ACC112 (cell line): Measurements from ENCODE around the gene ITPKB.

ENCODE experiments used
- H2AFZ ChIP-seq: fragments of 200-600 bp; sonication (generic); one replicate; pipeline ENCODE4 v1.6.0; 2017; ENCODE audit warnings: antibody characterized with exemption, low read length; ENCODE audit not compliant: unreplicated experiment
- H3K27ac ChIP-seq: fragments of 200-600 bp; sonication (generic); 2 replicates; pipeline ENCODE4 v1.5.1; 2014; ENCODE audit warnings: low read depth, mild to moderate bottlenecking, antibody characterized with exemption, low read length, moderate library complexity
- H3K27me3 ChIP-seq: fragments of 200-600 bp; sonication (generic); 2 replicates; pipeline ENCODE4 v1.6.1; 2014; ENCODE audit warnings: mild to moderate bottlenecking, antibody characterized with exemption, low read length, moderate library complexity, mixed read lengths; ENCODE audit not compliant: insufficient read depth
- H3K36me3 ChIP-seq: fragments of 200-600 bp; sonication (generic); 2 replicates; pipeline ENCODE4 v1.6.1; 2016; ENCODE audit warnings: mild to moderate bottlenecking, antibody characterized with exemption, low read length, moderate library complexity, mixed read lengths; ENCODE audit not compliant: insufficient read depth
- H3K4me1 ChIP-seq: fragments of 200-600 bp; sonication (generic); one replicate; pipeline ENCODE4 v1.6.1; 2016; ENCODE audit warnings: low read length, mixed read lengths; ENCODE audit not compliant: insufficient read depth, unreplicated experiment, control insufficient read depth
- H3K4me3 ChIP-seq: fragments of 200-600 bp; sonication (generic); 2 replicates; pipeline ENCODE4 v1.5.1; 2014; ENCODE audit warnings: mild to moderate bottlenecking, low read depth, low read length
- H3K79me2 ChIP-seq: fragments of 200-600 bp; sonication (generic); one replicate; pipeline ENCODE4 v1.6.0; 2016; ENCODE audit warnings: low read length; ENCODE audit not compliant: control insufficient read depth, unreplicated experiment, insufficient read depth

Gene ITPKB

DNA sequence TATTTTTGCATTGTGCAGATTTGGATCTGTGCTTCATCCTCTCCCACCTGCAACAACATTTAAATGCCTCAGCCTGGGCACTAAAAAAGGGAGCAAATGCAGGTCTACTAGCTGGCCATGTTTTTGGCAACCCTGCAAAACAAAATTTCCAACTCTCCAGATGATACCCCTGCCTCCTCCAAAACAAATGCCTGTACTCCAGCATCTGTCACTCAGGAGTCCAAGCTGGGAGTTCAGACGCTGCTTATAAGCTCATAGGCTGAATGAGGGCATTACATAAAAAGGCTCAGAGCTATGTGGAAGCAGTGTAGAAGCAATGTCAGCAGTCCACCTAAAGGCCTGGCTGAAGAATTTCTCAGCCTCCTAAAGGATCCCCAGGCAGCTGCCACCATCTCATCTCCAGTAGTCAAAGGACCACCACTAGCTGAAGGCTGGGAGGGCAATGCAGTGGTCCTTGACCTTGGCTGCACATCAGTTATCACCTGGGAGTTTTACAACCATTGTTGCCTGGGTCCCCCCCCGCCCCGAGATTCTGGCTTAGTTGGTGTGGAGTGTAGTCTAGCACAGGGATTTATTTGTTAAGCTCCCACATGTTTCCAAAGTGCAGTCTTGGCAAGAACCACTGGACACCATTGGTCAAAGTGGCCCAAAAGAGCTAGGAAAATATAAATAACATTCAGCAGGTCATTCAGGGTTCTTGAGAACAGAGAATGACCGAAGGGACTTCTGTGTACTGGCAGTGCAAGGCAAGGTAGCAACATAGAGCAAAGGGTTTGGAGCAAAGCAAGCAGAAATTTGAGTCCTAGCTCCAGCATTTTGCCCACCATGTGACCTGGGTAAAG lies 57.2 kb downstream of the ITPKB start:
- Histone ChIP-seq H3K36me3 (no peaks in the 10 kb centered on the region), H3K79me2 (no peaks in the 10 kb centered on the region), H3K4me3 (no peak overlapping the region), H3K27ac (no peak overlapping the region), H3K4me1 (peaks cover 16% of the 10 kb centered on the region), H2AFZ (no peak overlapping the region), H3K27me3 (no peaks in the 10 kb centered on the region)

DNA sequence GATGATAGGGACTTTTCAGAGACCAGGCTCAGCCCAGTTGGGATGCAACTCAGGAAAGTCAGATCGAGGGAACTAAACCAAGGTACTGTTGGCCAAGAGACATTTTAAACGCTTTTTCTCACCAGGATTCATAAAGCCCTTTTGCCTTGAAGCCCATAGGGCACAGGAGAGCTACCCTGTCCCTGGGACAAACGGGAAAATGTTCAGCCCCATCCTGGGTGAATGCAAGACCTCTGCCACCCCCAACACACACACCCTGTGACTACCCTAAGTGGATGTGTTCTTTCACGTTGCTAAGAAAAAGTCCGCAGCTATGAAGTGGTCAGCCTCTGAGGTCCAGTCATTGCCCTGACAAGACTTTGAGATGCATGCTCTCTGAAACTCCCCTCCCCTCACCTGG lies 58.4 kb downstream of the ITPKB start:
- Histone ChIP-seq H3K27me3 (no peaks in the 10 kb centered on the region), H3K4me3 (peak overlapping the region; percentile 71), H3K36me3 (no peaks in the 10 kb centered on the region), H2AFZ (no peak overlapping the region), H3K79me2 (no peaks in the 10 kb centered on the region), H3K4me1 (peaks cover 22% of the 10 kb centered on the region), H3K27ac (no peak overlapping the region)

DNA sequence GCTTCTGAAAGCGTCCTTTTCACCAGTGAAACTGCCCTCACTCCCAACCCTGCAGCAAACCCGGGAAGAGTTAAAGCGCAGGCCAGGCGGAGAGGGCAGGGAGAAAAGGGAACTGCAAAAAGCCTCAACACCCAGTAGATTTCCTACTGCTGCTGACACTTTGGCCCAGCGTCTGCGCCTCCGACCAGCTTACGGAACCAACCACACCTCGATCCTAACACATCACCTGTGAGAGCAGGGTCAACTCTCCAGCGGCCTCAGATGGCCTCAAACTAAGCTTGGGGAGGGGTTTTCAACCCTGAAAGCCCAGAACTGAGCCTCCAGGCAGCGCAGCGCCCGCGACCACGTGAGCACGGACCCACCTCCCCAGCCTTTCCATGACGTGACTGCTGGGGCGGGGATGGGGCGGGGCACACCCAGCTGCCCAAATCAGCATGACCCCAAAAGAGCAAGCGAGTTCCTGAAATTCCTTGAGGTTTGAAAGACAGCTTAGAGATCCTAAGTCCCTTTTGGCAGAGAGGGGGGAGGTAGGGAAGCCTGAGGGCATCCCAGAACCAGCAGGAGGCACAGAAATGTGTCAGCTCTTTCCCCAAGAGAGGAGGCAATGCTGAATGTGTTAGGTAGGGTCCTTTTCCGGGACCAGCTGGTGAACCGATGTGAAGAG lies 59.1 kb downstream of the ITPKB start:
- Histone ChIP-seq H3K4me3 (peak overlapping the region; percentile 71), H2AFZ (peak overlapping the region; percentile 66)

DNA sequence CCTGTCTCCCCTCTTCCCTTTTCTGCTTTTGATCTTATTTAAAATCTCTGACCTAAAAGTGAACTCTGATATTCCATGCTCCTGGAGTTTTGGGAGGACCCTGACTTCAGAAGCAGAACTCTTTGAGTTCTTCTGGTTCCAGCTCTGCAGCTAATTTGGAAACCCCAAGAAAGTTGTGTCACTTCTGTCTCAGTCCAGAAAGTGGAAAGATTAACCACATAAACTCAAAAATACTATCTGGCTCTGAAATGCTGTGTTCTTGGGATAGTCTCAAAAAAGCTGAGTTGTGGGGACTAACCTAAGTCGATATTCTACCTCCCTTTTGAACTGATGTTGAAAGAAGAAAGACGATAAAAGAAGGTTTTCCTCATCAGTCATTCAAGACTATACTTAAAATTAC lies 59.8 kb downstream of the ITPKB start:
- no peak overlapping the region for H3K27ac ChIP-seq
- no peak overlapping the region for H3K4me3 ChIP-seq

More for the DNA sequence above, 59.1 kb downstream of the ITPKB start:
- Histone ChIP-seq H3K79me2 (no peaks in the 10 kb centered on the region), H3K36me3 (no peaks in the 10 kb centered on the region), H3K27me3 (no peaks in the 10 kb centered on the region), H3K27ac (no peak overlapping the region), H3K4me1 (peaks cover 22% of the 10 kb centered on the region)

DNA sequence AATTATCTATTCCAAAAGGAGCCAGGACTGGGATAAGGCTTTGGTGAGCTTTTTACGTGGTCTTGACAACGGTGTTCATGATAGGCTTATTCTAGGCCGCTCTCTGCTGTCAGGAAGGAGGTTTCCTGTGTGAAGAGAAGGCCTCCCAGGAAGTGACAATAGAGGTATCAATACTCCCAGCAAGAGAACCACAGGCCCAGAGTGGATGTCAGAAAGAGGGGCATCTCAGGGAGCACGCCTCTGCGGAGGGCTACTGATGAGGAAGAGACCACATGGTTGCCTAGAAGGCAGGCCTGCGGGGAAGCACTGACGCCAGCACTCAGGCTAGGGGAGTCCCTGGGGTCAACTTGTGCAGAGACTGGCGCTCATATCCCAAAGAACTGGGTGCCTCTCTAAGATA lies 60.4 kb downstream of the ITPKB start:
- Histone ChIP-seq H3K27ac (no peak overlapping the region), H2AFZ (no peak overlapping the region), H3K27me3 (no peaks in the 10 kb centered on the region), H3K79me2 (no peaks in the 10 kb centered on the region), H3K36me3 (no peaks in the 10 kb centered on the region), H3K4me3 (no peak overlapping the region), H3K4me1 (peaks cover 22% of the 10 kb centered on the region)

More for the DNA sequence above, 59.8 kb downstream of the ITPKB start:
- no peak overlapping the region for H2AFZ ChIP-seq
- H3K4me1 ChIP-seq: peaks cover 22% of the 10 kb centered on the region
- no peaks in the 10 kb centered on the region for H3K36me3 ChIP-seq
- H3K27me3 ChIP-seq: no peaks in the 10 kb centered on the region
- H3K79me2 ChIP-seq: no peaks in the 10 kb centered on the region

DNA sequence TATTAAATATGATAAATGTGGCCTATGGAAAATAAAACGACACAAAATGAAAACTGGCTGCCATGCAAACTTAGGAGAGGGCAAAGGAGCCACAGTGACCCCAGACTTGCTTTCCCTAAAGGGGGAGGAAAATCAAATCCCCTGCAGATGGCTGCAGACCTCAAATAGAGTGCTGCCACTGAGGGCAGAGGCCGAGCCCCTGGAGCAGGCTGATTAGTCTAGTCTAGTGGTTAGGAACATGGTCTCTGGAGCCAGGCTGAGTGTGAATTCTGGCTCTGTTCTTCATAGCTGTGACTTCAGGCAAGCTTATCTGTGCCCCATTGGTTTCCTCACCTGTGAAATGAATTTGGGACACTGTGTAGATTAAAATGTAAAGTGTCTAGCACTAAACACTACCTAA lies 60.8 kb downstream of the ITPKB start:
- peaks cover 22% of the 10 kb centered on the region for H3K4me1 ChIP-seq
- no peaks in the 10 kb centered on the region for H3K27me3 ChIP-seq
- H3K4me3 ChIP-seq: no peak overlapping the region

DNA sequence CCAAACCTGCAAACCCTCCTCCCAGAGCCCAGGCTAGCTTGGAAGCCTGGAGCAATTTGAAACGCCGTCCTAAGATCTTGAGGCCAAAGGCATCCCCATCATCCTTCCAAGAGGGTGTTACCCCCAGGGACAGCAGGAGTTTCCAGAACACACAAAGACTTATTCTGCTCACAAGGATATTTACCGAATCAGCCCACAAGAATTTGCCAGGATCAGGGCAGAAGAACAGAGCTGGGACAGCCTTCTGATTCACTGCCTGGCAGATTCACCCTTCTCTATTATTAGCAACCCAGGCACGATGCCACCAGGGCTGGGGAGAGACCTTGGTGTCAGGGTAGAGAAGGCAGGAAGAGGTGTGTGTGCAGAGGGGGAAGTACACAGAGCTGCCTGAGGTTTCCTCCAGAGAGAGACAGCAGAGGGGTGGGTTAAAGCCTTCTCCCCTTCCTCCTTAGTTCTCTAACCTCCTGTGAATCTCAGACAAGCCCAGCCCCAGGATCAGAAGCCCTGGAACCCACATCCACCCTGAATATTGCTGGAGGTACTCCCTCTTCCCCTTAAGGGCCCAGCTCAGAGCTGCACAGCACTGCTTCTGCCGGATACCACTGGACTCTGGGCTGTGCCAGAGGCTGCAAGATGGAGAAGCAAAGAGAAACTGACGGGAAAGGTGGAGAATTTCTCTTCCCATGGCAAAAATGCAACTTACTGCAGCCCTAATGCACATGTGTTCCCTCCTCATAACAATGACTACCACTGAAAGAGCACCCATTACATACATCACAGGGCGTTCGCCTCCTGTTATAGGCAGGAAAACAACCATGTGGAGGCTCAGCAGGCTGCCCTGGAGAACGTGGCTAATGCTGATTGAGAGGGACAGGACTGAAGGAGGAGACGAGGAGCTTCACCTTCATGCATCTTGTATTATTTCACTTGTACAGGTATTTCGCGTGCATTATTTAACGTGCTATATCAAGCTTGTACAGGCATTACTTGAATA lies 61.8 kb downstream of the ITPKB start:
- H3K27ac ChIP-seq: peak overlapping the region; percentile 39; the same call in 1 of the 2 replicates

More for the DNA sequence above, 60.8 kb downstream of the ITPKB start:
- H3K27ac ChIP-seq: no peak overlapping the region
- H3K79me2 ChIP-seq: no peaks in the 10 kb centered on the region
- H2AFZ ChIP-seq: no peak overlapping the region
- H3K36me3 ChIP-seq: no peaks in the 10 kb centered on the region

DNA sequence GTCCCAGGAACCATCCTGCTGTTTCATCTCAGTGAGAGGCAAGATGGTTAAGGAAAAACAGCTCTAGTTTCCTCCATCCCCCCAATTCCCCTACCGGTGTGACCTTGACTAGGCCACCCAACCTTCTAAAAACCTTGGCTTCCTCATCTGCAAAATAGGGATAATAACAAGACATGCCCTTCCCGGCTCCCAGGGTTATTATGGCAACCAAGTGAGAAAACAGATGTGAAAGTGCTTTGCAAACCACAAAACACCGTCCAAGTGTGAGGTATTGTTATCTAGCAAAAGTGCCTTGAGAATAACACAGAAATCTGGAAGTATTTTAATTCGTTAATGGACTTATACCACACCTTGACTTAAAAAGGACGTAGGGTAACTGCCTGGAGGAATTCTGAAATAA lies 62.7 kb downstream of the ITPKB start:
- Histone ChIP-seq H3K36me3 (no peaks in the 10 kb centered on the region), H3K4me1 (peaks cover 22% of the 10 kb centered on the region), H3K79me2 (no peaks in the 10 kb centered on the region), H3K4me3 (no peak overlapping the region), H2AFZ (no peak overlapping the region), H3K27ac (peak overlapping the region; percentile 16; the same call in 1 of the 2 replicates), H3K27me3 (no peaks in the 10 kb centered on the region)

More for the DNA sequence above, 61.8 kb downstream of the ITPKB start:
- no peak overlapping the region for H2AFZ ChIP-seq
- no peak overlapping the region for H3K4me3 ChIP-seq
- H3K36me3 ChIP-seq: no peaks in the 10 kb centered on the region
- peaks cover 22% of the 10 kb centered on the region for H3K4me1 ChIP-seq
- H3K79me2 ChIP-seq: no peaks in the 10 kb centered on the region
- no peaks in the 10 kb centered on the region for H3K27me3 ChIP-seq

DNA sequence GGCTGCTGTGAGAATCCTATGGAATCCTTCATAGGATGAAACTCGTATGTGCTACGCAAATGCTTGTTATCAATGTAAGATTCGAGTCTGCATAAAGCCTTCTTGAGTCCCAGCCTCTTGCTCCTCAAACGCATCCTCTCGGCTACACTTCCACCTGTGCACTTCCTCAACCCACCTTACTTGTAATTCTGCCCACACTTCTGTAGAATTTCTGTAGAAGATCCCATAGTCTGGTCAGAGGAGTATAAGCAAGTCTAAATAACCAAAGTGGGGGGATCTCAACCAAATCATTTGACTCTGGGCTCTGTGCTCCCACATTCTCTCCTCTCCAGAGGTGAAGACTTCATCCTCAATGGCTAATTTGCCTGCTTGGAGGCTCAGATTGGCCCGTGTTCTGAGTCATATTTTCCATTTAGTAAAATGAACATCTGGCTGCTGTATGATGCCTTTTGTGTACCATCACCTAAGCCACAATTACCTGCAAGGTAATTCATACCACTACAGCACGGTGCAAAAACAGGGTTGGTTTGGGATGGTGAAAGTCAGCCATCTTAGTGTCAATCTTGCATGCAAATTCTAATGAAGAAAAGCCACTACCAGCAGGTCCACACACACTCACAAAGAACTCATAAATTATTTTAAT lies 63.2 kb downstream of the ITPKB start:
- Histone ChIP-seq H3K4me1 (peaks cover 22% of the 10 kb centered on the region), H3K79me2 (no peaks in the 10 kb centered on the region), H3K27ac (no peak overlapping the region)

More for the DNA sequence above, 63.2 kb downstream of the ITPKB start:
- no peaks in the 10 kb centered on the region for H3K27me3 ChIP-seq
- H2AFZ ChIP-seq: no peak overlapping the region
- H3K36me3 ChIP-seq: no peaks in the 10 kb centered on the region
- H3K4me3 ChIP-seq: no peak overlapping the region
